Stimulated activated CD4-positive, alpha-beta T cell treated with anti-CD3 and anti-CD28 coated beads, Interleukin-15, amount 100 ng/mL, for 1 hour (primary cell): ENCODE results near the gene RHOG.
"Not testable (repeated sequence)": the region's sequence is repeated elsewhere in the genome, so short reads cannot be mapped to it uniquely, and the experiment has no call there.

Source experiments
- DNase-seq, 2 donors: peaks; one replicate each; pipeline ENCODE4 v3.0.0-alpha.2; 2020; ENCODE audit warnings: low read depth in 1 of 2, low spot score in 1 of 2

The RHOG gene

DNA sequence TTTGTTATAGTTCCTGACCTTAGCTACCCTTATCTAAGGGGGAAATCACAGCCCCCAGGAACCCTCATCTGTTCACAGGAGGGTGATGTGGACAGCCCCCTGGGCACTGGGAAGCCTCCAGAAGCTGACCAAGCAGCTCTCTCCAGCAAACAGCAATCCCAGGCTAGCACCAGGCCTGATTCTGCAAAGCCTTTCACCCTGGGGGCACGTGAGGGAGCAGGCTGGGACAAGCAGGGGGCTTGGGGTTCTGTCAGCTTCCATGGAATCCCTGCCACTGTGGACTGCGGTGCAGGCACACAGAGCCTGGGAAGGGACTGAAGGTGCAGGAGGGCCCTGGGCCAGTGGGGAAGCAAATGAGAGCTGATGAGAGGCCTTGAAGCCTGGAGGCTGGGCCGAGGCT, 30.3 kb downstream of the RHOG start:
- DNase-seq, result no peak

DNA sequence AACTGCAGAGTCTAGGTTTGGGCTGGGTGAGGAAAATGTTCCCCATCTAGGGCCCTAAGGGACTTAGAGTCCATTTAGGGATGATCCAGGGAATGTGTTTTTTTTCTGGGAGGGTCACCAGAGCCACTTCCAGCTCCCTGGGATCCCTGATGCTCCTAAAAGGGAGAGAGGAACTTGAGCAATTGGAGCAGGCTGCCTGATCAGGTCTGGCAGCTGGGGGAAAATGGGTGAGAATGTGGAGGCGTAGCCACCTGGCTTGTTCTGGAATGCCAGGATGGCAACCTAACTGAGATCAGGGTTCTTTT, 31.2 kb downstream of the RHOG start:
- no peak for DNase-seq

DNA sequence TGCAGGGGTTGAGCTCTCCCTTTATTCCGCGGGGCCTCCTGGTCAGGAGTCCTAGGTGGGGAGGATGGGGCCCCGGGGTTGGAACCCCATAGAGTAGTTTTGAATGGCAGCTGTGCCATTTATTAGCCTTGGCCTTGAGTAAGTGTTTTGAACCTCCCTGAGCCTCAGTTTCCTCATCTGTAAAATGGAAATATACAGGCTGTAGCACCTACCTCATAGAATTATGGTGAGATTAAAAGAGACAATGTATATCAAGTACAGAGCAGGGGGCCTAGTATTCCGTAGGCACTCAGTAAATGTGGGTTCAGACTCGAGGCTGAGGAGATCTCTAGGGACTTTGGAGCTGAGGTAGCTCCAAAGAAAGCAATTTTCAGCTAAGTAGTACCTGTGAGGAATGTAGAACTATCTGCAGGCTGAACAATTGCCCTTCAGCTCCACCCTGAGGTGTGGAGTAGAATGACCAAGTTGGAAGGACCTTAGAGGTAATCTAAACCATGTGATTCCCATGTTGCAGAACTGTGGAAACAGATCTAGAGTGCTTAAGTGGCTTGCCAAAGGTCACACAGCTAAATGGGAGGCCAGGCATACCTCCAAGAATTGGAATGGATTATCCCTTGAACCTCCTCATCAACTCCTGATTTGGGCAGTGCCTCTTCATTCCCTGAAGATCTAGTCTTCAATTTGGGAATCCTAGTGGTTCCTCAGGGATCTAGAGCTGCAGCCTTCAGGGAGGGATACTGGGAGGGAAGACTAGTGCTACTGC, 31.7 kb downstream of the RHOG start:
- DNase-seq, result no peak

DNA sequence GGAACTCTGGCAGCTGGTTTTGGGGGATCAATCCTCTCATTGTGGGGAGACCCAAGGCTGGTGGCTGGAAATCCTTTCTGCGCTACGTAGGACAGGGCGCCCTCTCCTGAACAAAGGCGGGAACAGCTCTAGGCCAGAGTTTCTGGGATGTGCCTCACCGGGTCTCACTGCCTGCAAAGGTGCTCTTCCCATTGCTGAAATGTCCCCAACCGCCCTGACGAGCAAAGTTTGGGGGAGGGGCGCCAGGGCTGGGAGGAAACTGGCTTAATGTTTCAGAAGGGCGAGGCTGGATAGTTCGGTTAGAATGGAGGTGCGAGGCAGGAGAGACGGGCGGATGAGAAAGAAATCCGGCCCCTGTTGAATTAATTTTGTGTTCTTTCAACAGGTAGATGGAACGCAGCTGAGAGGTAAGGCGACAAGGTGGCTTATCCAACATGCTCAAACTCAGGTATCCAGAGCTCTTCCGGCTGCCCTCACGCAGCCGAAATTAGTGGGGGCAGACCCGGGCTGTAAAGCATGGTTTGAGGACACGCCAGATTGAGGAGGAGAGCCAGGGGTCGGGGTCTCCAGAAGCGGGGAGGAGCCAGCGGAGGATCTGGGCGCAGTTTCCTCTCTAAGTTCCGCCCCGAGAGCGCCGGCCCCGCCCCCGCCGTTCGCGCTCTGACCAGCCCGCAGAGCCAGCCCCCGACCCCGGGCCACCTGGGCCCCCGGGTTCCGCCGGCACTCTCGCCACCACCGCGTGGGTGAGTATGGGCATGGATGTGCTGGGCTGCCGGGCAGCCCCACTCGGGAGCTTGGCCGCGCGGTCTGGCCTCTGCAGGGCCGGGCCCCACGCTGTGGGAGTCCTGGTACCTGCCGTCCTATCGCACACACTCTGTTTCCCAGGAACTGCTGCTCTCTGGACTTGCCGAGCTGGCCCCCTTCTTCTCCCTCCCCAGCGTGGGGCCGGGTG, 32.6 kb downstream of the RHOG start, which contains the start of gene PGAP2:
Gene PGAP2, plus strand, starts transcription at position 652 of the 952 bp plus-strand sequence. CDS start 2,700 bp downstream, outside the sequence.
- DNase-seq, result peak in 1 of 2 donors; percentile 46

DNA sequence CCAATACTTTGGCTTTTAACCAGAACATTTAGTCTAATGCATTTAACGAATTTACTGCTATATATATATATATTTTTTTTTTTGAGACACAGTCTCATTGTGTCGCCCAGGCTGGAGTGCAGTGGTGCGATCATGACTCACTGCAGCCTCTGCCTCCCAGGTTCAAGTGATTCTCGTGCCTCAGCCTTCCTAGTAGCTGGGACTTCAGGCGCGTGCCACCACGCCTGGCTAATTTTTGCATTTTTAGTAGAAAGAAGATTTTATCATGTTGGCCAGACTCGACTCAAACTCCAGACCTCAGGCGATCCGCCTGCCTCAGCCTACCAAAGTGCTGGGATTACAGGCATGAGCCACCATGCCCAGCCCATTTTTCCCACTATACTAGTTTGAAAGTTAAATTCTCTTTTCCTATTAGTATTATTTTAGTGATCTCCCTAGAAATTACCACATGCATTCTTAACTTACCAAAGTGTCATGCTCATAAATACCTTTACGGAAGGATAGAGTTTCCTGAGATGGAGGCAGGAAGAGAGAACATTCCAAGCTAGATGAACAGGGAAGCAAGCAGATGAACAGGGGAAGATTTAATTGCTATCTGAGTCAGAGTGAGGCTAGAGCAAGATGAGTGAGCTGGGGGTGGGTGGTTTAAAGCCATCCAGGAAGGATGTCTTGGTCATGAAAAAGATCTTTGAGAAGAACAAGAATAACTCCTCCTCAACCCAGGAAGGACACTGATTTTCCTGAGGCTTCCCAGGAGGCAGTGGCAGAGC, 36.8 kb downstream of the RHOG start:
- no peak for DNase-seq

DNA sequence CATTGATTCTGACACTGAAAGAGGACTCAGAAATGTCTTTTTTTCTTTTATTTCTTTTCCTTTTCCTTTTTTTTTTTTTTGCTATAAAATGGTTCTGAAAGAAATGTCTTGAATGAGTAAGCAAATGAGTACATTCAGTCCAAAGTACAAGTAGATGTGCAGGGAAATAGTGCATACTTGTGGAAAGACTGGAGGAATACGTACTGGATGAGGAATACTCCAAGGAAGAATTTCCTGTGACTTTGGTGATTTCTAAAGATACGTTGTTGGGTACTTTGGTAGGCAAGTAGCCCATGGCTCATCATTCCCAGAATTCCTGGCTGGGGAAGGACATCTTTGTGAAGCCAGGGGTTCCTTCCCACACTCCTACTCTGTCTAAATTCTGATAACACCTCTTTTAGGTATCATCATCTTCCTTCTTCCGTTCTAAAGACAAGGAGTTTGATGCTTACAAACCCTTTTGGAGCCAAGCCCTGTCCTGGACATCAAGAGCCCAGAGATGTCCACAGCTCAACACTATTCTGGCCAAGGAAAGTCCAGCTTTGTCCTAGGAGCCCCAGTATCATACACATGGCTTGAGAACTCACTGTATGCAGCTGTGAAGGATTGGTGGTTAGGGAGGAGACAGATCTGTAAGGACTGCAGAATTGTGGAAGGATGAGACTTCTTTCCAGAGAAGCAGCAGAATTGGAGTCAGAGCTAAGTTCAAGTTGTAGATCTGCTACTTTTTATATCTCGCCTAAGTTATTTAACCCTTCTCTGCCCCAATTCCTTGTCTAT, 38.6 kb downstream of the RHOG start:
- DNase-seq, result no peak

DNA sequence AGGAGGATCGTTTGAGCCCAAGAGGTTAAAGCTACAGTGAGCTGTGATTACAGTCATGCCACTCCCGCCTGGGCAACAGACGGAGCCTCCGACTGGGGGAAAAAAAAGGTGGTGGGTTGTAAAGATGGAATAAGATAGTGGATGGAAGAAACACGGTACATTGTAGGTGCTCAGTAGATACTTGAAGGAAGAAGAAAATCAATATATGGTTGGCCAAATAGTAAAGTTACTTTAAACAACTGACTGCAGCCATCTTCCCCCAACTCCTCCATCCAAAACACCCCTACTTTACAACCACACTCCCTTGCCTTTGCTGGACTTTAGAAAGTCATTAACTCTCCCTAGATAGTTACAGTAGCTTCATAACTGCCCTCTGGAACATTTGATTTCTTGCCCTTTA, 40.9 kb downstream of the RHOG start:
- DNase-seq, result no peak

DNA sequence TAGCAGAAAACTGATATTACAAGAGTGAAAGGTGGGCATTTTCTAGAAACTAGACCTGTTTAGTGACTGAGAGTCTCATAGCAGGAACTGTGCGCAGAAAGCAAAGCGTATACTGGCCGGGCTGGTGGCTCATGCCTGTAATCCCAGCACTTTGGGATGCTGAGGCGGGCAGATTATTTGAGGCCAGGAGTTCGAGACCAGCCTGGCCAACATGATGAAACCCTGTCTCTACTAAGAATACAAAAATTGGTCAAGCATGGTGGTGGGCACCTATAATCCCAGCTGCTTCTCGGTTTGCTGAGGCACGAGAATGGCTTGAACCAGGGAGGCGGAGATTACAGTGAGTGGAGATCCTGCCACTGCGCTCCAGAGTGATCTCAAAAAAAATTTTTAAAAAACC, 41.6 kb downstream of the RHOG start:
- DNase-seq, result no peak

DNA sequence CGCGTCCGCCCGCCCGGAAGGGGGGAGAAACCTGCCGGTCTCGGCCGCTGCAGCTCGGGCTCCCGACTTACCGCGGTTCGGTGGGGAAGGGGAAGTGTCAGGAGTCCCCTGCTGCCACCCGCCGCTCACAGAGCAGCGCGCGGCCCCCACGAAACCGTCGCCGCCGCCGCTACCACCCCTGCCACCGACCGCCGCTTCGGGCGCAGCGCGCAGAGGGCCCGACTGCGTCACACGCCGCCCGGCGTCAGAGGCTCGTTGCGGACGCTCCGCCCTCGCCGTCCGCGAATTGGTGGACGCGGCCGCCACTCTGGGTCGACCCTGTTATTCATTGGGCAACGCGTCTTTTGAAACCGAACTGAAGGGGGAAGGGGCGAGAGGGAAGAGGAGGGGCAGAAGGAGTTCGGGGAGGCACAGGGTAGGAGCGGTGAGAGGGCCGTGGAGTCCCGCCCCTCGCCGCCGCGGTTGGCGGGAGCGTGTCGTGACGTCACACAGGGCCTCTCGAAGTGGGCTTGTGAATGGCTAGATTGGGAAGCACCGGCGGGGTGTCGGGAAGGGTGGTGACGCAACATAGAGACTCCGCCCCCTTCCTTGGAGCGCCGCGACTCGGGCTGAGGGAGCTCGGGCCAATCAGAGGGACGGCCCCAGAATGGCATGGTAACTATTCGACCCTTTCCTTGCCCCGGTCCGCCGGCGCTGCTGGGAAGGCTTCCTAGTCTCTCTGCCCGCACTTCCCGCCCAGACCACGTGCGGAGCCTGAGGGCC, 43.2 kb downstream of the RHOG start, which contains the start of gene NUP98:
Gene NUP98, minus strand, starts transcription at position 226 of the 762 bp plus-strand sequence. CDS start 15,437 bp downstream, outside the sequence.
- peak; percentile 98 to 99 for DNase-seq

DNA sequence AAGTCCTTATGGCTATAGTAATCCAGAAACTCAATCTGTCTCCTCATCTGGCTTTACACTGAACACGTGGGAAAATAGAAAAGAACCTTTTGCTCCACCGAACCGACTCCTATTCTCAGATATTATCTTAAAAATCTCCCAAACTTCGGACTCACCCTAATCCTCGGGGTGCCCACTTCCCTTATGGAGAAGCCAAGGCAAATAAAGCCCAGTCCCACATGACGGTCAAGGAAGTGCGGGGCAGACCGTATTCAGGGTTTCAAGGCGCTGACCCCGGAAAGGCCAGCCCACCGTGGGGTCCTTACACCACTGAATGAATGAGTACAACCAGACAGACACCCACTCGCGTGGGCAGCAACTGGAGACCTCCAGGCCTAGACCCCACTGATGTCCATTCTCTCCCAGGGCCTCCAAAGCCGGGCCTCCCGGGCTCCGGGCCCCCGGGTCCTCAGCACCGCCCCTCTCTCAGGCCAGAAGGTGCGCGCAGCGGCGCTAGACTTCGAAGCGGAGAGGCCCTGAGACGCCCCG, 43.9 kb downstream of the RHOG start:
- DNase-seq, result no peak

DNA sequence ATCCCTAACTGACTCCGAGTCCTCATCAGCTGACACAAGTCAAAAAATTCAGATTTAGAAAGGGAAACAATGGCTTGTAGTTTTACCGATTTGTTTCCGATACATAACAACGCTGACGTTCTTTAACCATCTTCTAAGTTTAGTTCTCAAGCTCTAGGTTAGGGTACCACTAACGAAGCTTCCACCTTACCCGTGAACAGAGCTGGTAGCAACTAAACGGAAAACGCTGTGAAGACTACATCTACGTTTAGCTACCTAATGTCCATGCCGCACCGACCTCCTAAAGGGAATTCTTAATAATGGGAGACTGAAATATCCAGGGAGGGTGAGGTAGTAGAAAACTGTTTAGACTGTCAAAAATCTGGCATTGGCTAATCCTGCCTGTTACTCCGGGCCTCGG, 44.4 kb downstream of the RHOG start:
- no peak for DNase-seq

DNA sequence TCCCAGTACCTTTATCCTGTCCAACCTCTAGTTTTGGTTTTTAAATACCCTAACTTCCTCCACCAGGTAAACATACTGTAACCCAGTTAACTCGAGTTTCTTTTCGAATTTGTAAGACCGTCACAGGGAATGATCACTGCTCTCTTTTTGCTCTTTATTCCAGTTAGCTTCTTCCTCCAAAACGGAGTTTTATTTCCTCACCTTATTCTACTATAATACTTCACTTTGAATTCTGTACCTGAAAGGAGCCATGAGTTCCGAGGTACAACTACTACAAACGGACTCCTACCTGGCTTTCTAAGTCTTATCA, 44.8 kb downstream of the RHOG start:
- no peak for DNase-seq

DNA sequence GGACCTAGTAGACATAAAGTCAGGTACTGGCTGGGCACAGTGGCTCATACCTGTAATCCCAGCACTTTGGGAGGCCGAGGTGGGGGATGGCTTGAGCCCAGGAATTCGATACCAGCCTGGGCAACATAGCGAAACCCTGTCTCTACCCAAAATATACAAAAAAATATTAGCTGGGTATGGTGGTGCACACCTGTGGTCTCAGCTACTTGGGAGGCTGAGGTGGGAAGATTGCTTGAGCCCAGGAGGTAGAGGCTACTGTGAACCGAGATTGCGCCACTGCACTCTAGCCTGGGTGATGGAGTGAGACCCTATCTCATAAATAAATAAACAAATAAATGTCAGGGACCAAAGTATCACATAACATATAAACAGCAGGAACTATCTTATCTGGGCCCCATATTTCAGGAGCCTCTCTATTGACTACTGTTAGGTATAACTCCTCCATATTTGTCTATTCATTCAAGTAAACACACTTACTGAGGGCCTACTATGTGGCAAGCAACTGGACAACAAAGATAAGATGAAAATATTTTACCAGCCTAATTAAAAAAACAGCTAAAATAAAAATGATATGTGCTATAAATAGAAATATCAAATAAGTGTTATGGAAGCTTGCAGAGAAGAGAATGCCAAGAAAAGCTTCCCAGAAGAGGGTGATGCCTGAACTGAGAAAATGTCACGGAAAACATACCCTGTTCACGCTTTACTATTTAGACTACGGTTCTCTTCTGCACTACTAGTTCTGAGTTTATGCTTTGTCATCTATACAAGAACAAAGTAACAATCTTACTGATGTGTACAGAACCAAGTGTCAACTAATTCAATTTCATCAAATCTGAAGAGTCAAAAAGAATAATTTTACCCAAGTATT, 45.4 kb downstream of the RHOG start:
- no peak for DNase-seq

DNA sequence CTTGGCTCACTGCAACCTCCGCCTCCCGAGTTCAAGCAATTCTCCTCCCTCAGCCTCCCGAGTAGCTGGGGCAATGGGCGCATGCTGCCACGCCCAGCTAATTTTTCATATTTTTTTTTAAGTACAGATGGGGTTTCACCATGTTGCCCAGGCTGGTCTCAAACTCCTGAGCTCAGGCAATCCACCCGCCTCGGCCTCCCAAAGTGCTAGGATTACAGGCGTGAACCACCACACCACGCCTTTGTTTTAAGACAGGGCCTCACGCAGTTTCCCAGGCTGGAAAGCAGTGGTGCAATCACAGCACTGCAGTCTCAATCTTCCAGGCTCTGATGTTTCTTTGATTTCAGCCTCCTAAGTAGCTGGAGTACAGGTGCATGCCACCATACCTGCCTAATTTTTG, 46.4 kb downstream of the RHOG start:
- not testable (repeated sequence) for DNase-seq

DNA sequence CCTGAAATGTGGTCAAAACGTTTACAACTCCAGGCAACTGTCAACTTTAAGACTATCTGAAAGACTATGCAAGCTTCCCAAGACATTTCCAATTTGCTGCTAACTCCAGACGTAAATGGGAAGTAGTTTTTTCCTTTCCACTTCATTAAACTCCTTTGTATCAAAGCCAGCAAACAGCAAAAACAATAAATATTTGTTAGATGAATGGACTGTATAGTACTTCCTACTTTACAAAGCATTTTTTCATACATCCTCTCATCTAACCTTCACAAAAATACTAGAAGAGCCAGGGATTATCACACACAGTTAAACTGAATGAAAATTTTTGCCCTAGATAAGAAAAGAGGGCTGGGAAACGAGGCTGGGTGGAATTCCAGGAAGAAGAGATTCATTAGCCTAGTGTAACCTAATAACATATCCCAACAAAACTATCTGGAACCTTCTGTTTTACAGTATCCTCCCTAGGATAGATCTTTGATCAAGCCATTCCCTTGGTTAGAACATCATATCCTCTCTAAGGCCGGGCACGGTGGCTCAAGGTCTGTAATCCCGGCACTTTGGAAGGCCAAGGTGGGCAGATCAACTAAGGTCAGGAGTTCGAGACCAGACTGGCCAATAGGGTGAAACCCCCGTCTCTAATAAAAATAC, 53.9 kb downstream of the RHOG start:
- no peak for DNase-seq

DNA sequence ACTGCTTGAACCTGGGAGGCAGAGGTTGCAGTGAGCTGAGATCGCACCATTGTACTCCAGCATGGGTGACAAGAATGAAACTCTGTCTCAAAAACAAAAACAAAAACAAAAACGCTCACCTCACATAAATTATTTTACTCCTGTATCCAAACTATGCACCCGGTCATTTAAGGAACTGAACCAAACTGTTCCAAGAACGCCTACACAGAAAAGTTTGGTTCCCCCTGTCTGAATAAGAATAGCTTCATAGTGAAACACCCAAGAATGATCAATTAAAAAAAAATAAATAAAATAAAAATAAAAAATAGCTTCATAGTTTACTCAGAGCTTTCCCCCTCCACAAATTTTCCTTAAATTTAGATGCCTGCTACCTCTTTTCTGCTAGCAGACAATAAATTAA, 57.1 kb downstream of the RHOG start:
- no peak for DNase-seq

DNA sequence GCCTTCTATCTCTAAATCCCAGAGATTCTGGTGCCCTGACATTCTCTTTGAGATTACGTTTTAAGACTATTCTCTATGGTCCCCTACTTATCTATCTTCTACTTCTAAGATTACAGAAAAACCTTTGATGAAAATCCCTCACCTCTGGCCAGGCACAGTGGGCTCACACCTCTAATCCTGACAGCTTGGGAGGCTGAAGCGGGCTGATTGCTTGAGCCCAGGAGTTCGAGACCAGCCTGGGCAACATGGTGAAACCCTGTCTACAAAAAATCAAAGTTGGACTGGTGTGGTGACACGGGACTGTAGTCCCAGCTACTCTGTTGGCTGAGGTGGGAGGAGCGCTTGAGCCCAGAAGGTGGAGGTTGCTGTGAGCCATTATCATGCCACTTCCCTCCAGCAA, 57.8 kb downstream of the RHOG start:
- DNase-seq, result no peak

DNA sequence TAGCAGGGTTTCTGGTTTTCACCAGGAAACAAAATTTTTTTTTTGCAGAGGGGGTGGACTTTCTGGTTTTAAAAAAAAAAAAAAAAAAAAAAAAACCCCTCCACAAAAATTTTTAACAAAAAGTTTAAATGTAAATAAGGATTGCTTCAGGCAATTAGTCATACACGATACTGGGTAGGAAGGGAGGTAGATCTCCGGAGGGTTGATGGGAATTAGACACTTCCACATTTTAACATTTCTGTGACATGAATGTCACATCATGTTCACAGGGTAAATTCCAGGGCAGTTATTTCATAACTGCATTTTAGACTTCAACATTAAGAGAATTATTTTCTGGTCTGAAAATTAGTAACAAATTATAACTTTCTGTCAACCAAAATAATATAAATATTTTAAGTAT, 59.3 kb downstream of the RHOG start:
- DNase-seq, result no peak
